Transverse colon (tissue), 4 donors: ENCODE measurements around the gene DNAAF5. TPM values are rescaled to one million over a fixed set of nuclear protein-coding genes. Genes with fewer than 3 reads are reported as not detected.
A peak's percentile ranks its signal among the peaks of the same experiment; 100 is the strongest.

ENCODE experiments used
- DNase-seq: peaks from one replicate; pipeline ENCODE4 v3.0.0-alpha.2; 2019
- H3K27ac ChIP-seq, 4 donors: fragments of 200-600 bp; sonication (generic); 2 replicates each; pipeline ENCODE4 v1.5.1; 2016 to 2018; ENCODE audit warnings: inconsistent platforms in 4 of 4
- H3K27me3 ChIP-seq: fragments of 200-600 bp; sonication (generic); 2 replicates; pipeline ENCODE4 v1.5.1; 2017; ENCODE audit warnings: inconsistent platforms
- H3K36me3 ChIP-seq, 4 donors: fragments of 200-600 bp; sonication (generic); 2 replicates each; pipeline ENCODE4 v1.5.1; 2017 to 2019; ENCODE audit warnings: inconsistent platforms in 4 of 4
- H3K4me1 ChIP-seq, 4 donors: fragments of 200-600 bp; sonication (generic); 2 replicates each; pipeline ENCODE4 v1.5.1; 2017 to 2020; ENCODE audit warnings: inconsistent platforms in 4 of 4
- H3K4me3 ChIP-seq, 4 donors: fragments of 200-600 bp; sonication (generic); 1 replicate in 1 of 4; 2 replicates in 3 of 4; pipeline versions ENCODE4 v1.5.1 to v1.6.1; 2017 to 2019; ENCODE audit warnings: inconsistent platforms in 4 of 4
- H3K9me3 ChIP-seq, 2 donors: fragments of 200-600 bp; sonication (generic); 2 replicates each; pipeline ENCODE4 v1.5.1; 2017 to 2019; ENCODE audit warnings: inconsistent platforms in 2 of 2
- CTCF ChIP-seq, 5 experiments: fragments of 200-600 bp in 3 of 5; fragments of 450-650 bp in 2 of 5; sonication (generic) in 3 of 5; IDR thresholded peaks; 1 replicate in 2 of 5; 2 replicates in 3 of 5; pipeline ENCODE4 v1.5.1; 2016 to 2017; ENCODE audit warnings: antibody characterized with exemption in 5 of 5, inconsistent platforms in 3 of 5, mild to moderate bottlenecking in 2 of 5, moderate library complexity in 1 of 5
- EP300 ChIP-seq: sonication (generic); formaldehyde crosslinking; IDR thresholded peaks from one replicate; pipeline ENCODE4 v1.6.1; 2017; ENCODE audit warnings: antibody characterized with exemption, low read depth
- POLR2A ChIP-seq: fragments of 450-650 bp; IDR thresholded peaks from one replicate; pipeline ENCODE4 v1.6.1; 2016; ENCODE audit warnings: antibody characterized with exemption, mild to moderate bottlenecking, moderate library complexity
- POLR2AphosphoS5 ChIP-seq, 3 donors: sonication (generic); formaldehyde crosslinking; IDR thresholded peaks; one replicate each; pipeline ENCODE4 v1.6.1; 2016; ENCODE audit warnings: antibody characterized with exemption in 3 of 3
- WGBS, 2 donors: methylation state at CpG; one replicate each; pipeline ENCODE4 v1.1.5; 2018; ENCODE audit warnings: low coverage in 1 of 2; 5-methylcytosine and 5-hydroxymethylcytosine counted together
- in situ Hi-C, 4 donors: fragments of 200-750 bp; cut with MboI; loops; one replicate each; pipeline versions ENCODE4 v1.15.0 to v1.15.1; 2017; ENCODE audit warnings: low sequenced_read_pairs in 3 of 4, low pct_ligation_motif_present in 1 of 4, low pct_unique_long_range_greater_than_20kb in 1 of 4
- intact Hi-C: fragments of 100-400 bp; cut with DNase I; formaldehyde crosslinking; loops from one replicate; pipeline ENCODE4 v1.15.1; 2023; ENCODE audit warnings: low total_unique reads
- total RNA-seq, 4 donors: library from RNA; depleted of rRNA; stranded (reverse); fragments of >200 nt; gene quantifications; one replicate each; pipeline ENCODE4 v1.1.0, GENCODE V29; 2016

Gene DNAAF5
- total RNA-seq, 4 donors from 2014 or later, result 20.5 to 97.3 (median 34.6) TPM

GRCh38 chr7:701086-701671, 25.3 kb upstream of the DNAAF5 start:
- Histone ChIP-seq H3K27ac (no peak overlapping the region), H3K4me1 (peaks cover 11 to 38% (median 32%) of the 10 kb centered on the region in 4 donors), H3K27me3 (no peaks in the 10 kb centered on the region), H3K9me3 (peaks cover 4 to 7% of the 10 kb centered on the region in 2 donors), H3K4me3 (no peak overlapping the region), H3K36me3 (no peaks in the 10 kb centered on the region)
- DNase-seq, result no peak
- intact Hi-C loops (no loop called here), in situ Hi-C loops (no loop called here)
- TF ChIP-seq POLR2A, result no peak
- TF ChIP-seq POLR2AphosphoS5 (IDR thresholded peaks at IDR 0.05), result no peak
- TF ChIP-seq CTCF (IDR thresholded peaks at IDR 0.05), result no peak
- TF ChIP-seq EP300, result no peak
- WGBS, 2 donors, result 97 to 100% methylated on average over 4 of the region's 4 CpGs

DNA sequence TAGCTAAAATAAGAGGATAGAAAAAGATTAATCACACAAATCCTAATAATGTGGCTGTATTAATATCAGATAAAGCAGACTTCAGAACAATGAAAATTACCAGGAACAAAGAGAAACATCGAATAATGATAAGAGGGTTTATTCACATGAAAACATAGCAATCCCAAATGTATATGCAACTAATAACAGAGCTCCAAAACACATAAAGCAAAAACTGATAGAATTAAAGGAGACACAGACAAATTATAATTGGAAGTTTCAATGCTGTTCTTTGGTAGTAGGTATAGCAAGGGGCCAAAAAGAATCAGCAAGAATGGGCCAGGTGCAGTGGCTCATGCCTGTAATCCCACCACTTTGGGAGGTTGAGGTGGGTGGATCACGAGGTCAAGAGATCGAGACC, 23.4 kb upstream of the DNAAF5 start:
- in situ Hi-C loops (no loop called here), intact Hi-C loops (no loop called here)
- Histone ChIP-seq H3K36me3 (no peaks in the 10 kb centered on the region), H3K4me1 (peaks cover 11 to 50% (median 39%) of the 10 kb centered on the region in 4 donors), H3K4me3 (no peak overlapping the region), H3K27ac (peak overlapping the region in 3 of 4 donors; percentile 78 to 83 (median 81)), H3K9me3 (peaks cover 4 to 7% of the 10 kb centered on the region in 2 donors), H3K27me3 (no peaks in the 10 kb centered on the region)
- TF ChIP-seq EP300 (no peak), POLR2A (no peak), POLR2AphosphoS5 (IDR thresholded peaks at IDR 0.05) (no peak), CTCF (IDR thresholded peaks at IDR 0.05) (no peak)
- DNase-seq, result no peak
- 95 to 98% methylated on average over 3 of the region's 3 CpGs for WGBS, 2 donors

DNA sequence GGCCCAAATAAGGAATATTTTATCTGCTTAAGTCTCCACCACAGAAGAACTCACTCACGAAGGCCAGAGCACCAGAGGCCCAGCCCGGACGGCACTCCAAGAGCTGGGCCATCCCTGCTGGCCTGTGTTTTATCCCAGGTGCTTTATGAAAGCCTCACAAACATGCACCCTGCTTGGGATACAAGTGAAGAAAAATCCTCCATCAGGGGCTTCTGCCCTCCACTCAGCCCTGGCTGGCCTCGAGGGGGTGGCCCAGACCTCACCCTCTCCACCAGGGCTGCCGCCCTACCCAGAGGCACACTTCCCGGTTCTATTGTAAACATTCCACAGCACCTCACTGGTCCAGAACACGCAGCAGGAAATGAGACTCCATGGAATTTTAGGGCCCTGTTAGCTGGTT, 19.8 kb upstream of the DNAAF5 start:
- intact Hi-C loops, result no loop called here
- no peak overlapping the region for H3K4me3 ChIP-seq
- peaks cover 2% of the 10 kb centered on the region for H3K27me3 ChIP-seq
- peak overlapping the region; percentile 44 to 83 (median 80) for H3K27ac ChIP-seq
- peaks cover 4 to 7% of the 10 kb centered on the region in 2 donors for H3K9me3 ChIP-seq
- DNase-seq, result peak; percentile 60
- in situ Hi-C loops, result no loop called here
- no peaks in the 10 kb centered on the region for H3K36me3 ChIP-seq
- peaks cover 11 to 40% (median 32%) of the 10 kb centered on the region in 4 donors for H3K4me1 ChIP-seq
- TF ChIP-seq POLR2AphosphoS5 (IDR thresholded peaks at IDR 0.05) (peak in 1 of 3 donors; percentile 30), EP300 (no peak), POLR2A (no peak), CTCF (IDR thresholded peaks at IDR 0.05) (peak in 1 of 5 experiments; percentile 9)
- WGBS, 2 donors, result 65% methylated on average over 7 of the region's 7 CpGs; no CpG with 5 or more reads in 1 of the 2 donors

DNA sequence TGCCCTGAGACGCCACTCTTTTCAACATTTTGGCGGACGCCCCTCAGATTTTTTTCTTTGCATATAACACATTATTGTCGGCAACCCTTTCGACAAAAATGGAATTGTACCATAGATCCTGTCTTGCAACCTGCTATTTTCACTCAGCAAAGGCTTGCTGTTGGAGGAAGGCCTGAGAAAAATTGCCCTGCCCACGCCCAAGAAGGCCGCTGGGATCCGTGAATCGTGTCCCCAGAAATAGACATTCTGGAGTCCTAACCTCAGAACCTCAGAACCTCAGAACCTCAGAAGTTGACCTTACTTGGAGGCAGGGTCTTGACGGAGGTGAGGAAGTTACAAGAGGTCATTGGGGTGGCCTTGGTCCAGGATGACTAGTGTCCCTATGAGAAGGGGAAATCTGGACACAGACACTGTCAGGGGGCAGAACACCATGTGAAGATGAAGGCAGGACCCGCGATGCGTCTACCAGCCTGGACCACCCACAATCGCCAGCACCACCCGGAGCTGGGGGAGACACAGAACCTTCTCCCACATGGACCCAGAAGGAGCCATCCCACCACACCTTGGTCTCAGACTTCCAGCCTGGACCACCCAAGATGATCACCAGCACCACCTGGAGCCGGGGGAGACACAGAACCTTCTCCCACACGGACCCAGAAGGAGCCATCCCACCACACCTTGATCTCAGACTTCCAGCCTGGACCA, 19.1 kb upstream of the DNAAF5 start:
- no peak for DNase-seq
- Histone ChIP-seq H3K27me3 (peaks cover 6% of the 10 kb centered on the region), H3K9me3 (peaks cover 4 to 7% of the 10 kb centered on the region in 2 donors), H3K4me1 (peaks cover 11 to 45% (median 35%) of the 10 kb centered on the region in 4 donors), H3K36me3 (no peaks in the 10 kb centered on the region), H3K27ac (peak overlapping the region; percentile 38 to 83 (median 80)), H3K4me3 (no peak overlapping the region)
- intact Hi-C loops (no loop called here), in situ Hi-C loops (no loop called here)
- TF ChIP-seq EP300 (no peak), CTCF (IDR thresholded peaks at IDR 0.05) (no peak), POLR2AphosphoS5 (IDR thresholded peaks at IDR 0.05) (no peak), POLR2A (no peak)
- WGBS, 2 donors, result 81 to 85% methylated on average over 10 to 17 of the region's 17 CpGs
